Mesendoderm (in vitro differentiated cells): Measurements from ENCODE around the gene TXNL4A.

Experiments used
- DNase-seq: peaks from one replicate; pipeline ENCODE4 v3.0.0; 2013
- H2AK5ac ChIP-seq: 2 replicates; pipeline ENCODE4 v1.6.1; 2013; ENCODE audit warnings: low read length, inconsistent platforms
- H2BK120ac ChIP-seq: 2 replicates; pipeline ENCODE4 v1.6.1; 2013; ENCODE audit warnings: low read depth, mild to moderate bottlenecking, low read length, moderate library complexity, mixed read lengths
- H2BK15ac ChIP-seq: replicated peaks from 2 replicates; pipeline ENCODE4 v1.6.1; 2013; ENCODE audit warnings: low read depth, mild to moderate bottlenecking, moderate library complexity
- H2BK5ac ChIP-seq: 2 replicates; pipeline ENCODE4 v1.6.1; 2013; ENCODE audit warnings: low read length, inconsistent platforms
- H3K18ac ChIP-seq: 2 replicates; pipeline ENCODE4 v1.6.1; 2013; ENCODE audit warnings: mild to moderate bottlenecking, low read length, mixed read lengths
- H3K23ac ChIP-seq: one replicate; pipeline ENCODE4 v1.6.1; 2013; ENCODE audit warnings: low read length
- H3K27ac ChIP-seq: 2 replicates; pipeline ENCODE4 v1.5.1; 2013; ENCODE audit warnings: low read depth, mild to moderate bottlenecking, inconsistent platforms, low read length, moderate library complexity
- H3K27me3 ChIP-seq: 2 replicates; pipeline ENCODE4 v1.6.1; 2013; ENCODE audit warnings: low read length, control low read depth, mild to moderate bottlenecking, inconsistent platforms; ENCODE audit not compliant: insufficient read depth, poor library complexity
- H3K36me3 ChIP-seq: 2 replicates; pipeline ENCODE4 v1.6.1; 2013; ENCODE audit warnings: low read length, inconsistent platforms; ENCODE audit not compliant: control insufficient read depth, insufficient read depth
- H3K4ac ChIP-seq: one replicate; pipeline ENCODE4 v1.6.1; 2013; ENCODE audit warnings: low read depth, mild to moderate bottlenecking, low read length, moderate library complexity
- H3K4me1 ChIP-seq: 2 replicates; pipeline ENCODE4 v1.6.1; 2013; ENCODE audit warnings: low read depth, low read length, inconsistent platforms; ENCODE audit not compliant: control insufficient read depth
- H3K4me2 ChIP-seq: 2 replicates; pipeline ENCODE4 v1.6.1; 2013; ENCODE audit warnings: low read length
- H3K4me3 ChIP-seq: 2 replicates; pipeline ENCODE4 v1.5.1; 2013; ENCODE audit warnings: mild to moderate bottlenecking, low read length
- H3K56ac ChIP-seq: one replicate; pipeline ENCODE4 v1.6.1; 2013; ENCODE audit warnings: low read length
- H3K79me1 ChIP-seq: 2 replicates; pipeline ENCODE4 v1.6.1; 2013; ENCODE audit warnings: low read length, inconsistent platforms
- H3K79me2 ChIP-seq: 2 replicates; pipeline ENCODE4 v1.6.1; 2013; ENCODE audit warnings: mild to moderate bottlenecking, low read length; ENCODE audit not compliant: control insufficient read depth, insufficient read depth
- H3K9ac ChIP-seq: 2 replicates; pipeline ENCODE4 v1.6.1; 2013; ENCODE audit warnings: low read length, inconsistent platforms
- H4K5ac ChIP-seq: one replicate; pipeline ENCODE4 v1.6.1; 2013; ENCODE audit warnings: low read length
- H4K8ac ChIP-seq: one replicate; pipeline ENCODE4 v1.6.1; 2013; ENCODE audit warnings: low read depth, mild to moderate bottlenecking, control low read depth, low read length, moderate library complexity
- WGBS: extraction: QIAGEN DNeasy Blood & Tissue Kit; methylation state at CpG from one replicate; pipeline ENCODE4 v1.1.7; 2013; ENCODE audit warnings: low lambda C conversion rate, missing lambda C conversion rate; ENCODE audit not compliant: insufficient coverage; ENCODE audit errors: extremely low coverage; 5-methylcytosine and 5-hydroxymethylcytosine counted together

The TXNL4A gene

DNA sequence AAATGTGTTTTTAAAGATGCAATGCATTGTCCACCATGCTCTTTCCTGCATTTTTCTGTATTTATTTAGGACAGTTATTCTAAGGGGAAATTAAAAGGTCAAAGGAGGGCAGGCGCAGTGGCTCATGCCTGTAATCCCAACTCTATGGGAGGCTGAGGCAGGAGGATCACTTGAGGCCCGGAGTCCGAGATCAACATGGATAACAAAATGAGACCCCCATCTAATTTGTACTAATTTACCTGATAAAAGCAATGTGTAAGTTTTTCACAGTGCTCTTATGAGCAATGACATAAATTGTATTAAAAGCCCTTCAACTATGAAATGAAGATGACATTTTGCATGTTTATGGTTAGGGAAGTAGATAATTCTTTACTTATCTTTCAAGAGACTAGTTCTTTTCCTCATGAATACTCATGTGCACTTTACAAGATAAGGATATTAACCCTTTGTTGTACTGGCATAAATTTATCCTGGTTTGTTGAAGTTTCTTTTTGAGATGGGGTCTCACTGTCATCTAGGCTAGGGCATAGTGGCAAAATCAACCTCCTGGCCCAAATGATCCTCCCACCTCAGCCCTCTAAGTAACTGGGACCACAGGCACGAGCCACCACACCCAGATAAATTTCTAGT lies 14.2 kb downstream of the TXNL4A start:
- Histone ChIP-seq H3K4me3 (no peak overlapping the region), H3K36me3 (peaks cover 2% of the 10 kb centered on the region), H3K79me2 (peaks cover 30% of the 10 kb centered on the region), H2AK5ac (no peak overlapping the region), H2BK15ac (no peak overlapping the region), H3K27ac (no peak overlapping the region), H3K9ac (no peak overlapping the region), H3K4me1 (no peaks in the 10 kb centered on the region), H4K8ac (no peak overlapping the region), H2BK120ac (no peak overlapping the region), H3K4ac (no peak overlapping the region), H2BK5ac (no peak overlapping the region), H3K27me3 (no peaks in the 10 kb centered on the region), H4K5ac (no peak overlapping the region), H3K56ac (no peak overlapping the region), H3K18ac (no peak overlapping the region), H3K79me1 (peaks cover 16% of the 10 kb centered on the region), H3K4me2 (no peak overlapping the region), H3K23ac (no peak overlapping the region)
- DNase-seq = no peak
- WGBS = no CpG with 5 or more reads among the region's 4 CpGs

DNA sequence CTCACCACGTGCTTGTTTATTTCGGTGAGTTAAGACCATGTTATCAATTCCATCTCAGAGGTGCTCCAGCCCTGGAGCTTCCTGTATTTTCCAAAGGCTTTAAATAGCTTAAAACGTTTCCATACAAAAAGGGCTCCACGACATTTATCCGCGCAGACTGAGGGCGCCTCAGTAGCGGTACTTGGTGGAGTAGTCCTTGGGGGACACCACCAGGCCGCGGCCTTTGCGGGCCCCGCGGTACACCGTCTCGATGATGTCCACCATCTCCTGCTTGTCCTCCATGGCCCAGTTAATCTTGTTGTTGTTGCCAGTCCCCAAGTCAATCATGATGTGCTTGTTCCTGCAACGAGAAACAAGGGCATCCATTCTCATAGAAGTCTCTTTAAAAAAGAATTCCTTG lies 14.8 kb downstream of the TXNL4A start:
- no CpG with 5 or more reads among the region's 16 CpGs for WGBS
- Histone ChIP-seq H3K27ac (no peak overlapping the region), H3K23ac (no peak overlapping the region), H4K5ac (no peak overlapping the region), H3K9ac (no peak overlapping the region), H2BK120ac (no peak overlapping the region), H2BK15ac (no peak overlapping the region), H2BK5ac (no peak overlapping the region), H3K36me3 (peaks cover 2% of the 10 kb centered on the region), H3K27me3 (no peaks in the 10 kb centered on the region), H3K4ac (no peak overlapping the region), H4K8ac (no peak overlapping the region), H2AK5ac (no peak overlapping the region), H3K56ac (no peak overlapping the region), H3K4me1 (no peaks in the 10 kb centered on the region), H3K79me2 (peaks cover 26% of the 10 kb centered on the region), H3K4me2 (no peak overlapping the region), H3K79me1 (peaks cover 16% of the 10 kb centered on the region), H3K18ac (no peak overlapping the region), H3K4me3 (no peak overlapping the region)
- DNase-seq = no peak

DNA sequence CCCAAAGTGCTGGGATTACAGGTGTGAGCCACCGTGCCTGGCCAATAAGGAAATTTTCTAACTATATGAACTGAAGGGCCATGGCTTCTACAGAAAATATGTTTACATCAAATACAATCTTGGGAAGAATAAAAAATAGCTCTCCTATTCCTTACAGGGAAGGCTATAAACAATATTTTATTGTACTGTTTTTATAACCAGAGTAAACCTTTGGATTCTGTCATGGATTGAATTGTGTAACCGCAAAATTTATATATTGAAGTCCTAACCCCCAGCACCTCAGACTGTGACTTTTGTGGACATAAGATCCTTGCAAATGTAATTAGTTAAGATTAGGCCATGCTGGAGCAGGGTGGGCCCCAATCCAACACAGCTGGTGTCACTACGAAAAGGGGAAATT lies 15.6 kb downstream of the TXNL4A start:
- Histone ChIP-seq H2AK5ac (no peak overlapping the region), H3K36me3 (peaks cover 2% of the 10 kb centered on the region), H4K5ac (no peak overlapping the region), H3K79me2 (peaks cover 20% of the 10 kb centered on the region), H3K4me1 (no peaks in the 10 kb centered on the region), H4K8ac (no peak overlapping the region), H2BK120ac (no peak overlapping the region), H3K79me1 (peaks cover 14% of the 10 kb centered on the region), H3K23ac (no peak overlapping the region), H3K4me2 (no peak overlapping the region), H3K27me3 (no peaks in the 10 kb centered on the region), H3K56ac (no peak overlapping the region), H3K9ac (no peak overlapping the region), H2BK15ac (no peak overlapping the region), H2BK5ac (no peak overlapping the region), H3K4ac (no peak overlapping the region), H3K4me3 (no peak overlapping the region), H3K18ac (no peak overlapping the region), H3K27ac (no peak overlapping the region)
- DNase-seq = no peak
- no CpG with 5 or more reads among the region's 3 CpGs for WGBS

DNA sequence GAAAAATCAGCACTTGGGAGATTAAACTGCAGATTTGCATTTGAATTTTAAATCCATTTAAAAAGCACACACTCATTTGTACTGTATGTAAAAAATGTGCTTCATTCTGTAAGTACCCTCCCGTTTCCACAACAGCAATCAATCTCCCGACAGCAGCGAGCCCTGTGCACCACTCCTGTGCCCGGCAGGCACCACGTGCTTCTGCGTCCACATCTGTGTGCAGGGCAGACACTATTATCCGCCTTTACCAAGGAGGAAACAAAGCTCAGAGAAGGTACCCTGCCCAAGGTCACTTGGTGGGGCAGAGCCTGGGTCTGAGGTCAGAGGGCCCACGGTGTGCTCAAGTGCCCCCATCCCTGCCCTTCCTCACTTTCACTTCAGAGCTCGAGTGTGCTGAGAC lies 16.4 kb downstream of the TXNL4A start:
- no peak overlapping the region for H3K4ac ChIP-seq
- no peak overlapping the region for H2BK15ac ChIP-seq
- no peak for DNase-seq
- H3K9ac ChIP-seq = no peak overlapping the region
- H3K4me3 ChIP-seq = no peak overlapping the region
- H3K27ac ChIP-seq = no peak overlapping the region
- no peak overlapping the region for H4K8ac ChIP-seq
- H2BK5ac ChIP-seq = no peak overlapping the region
- H4K5ac ChIP-seq = no peak overlapping the region
- H3K79me1 ChIP-seq = peaks cover 14% of the 10 kb centered on the region
- no peak overlapping the region for H3K23ac ChIP-seq
- WGBS = no CpG with 5 or more reads among the region's 9 CpGs
- H3K18ac ChIP-seq = no peak overlapping the region
- H3K56ac ChIP-seq = no peak overlapping the region
- no peaks in the 10 kb centered on the region for H3K27me3 ChIP-seq
- no peak overlapping the region for H2BK120ac ChIP-seq
- H3K79me2 ChIP-seq = peaks cover 19% of the 10 kb centered on the region
- no peak overlapping the region for H2AK5ac ChIP-seq
- no peaks in the 10 kb centered on the region for H3K4me1 ChIP-seq
- H3K36me3 ChIP-seq = peaks cover 2% of the 10 kb centered on the region
- H3K4me2 ChIP-seq = no peak overlapping the region

DNA sequence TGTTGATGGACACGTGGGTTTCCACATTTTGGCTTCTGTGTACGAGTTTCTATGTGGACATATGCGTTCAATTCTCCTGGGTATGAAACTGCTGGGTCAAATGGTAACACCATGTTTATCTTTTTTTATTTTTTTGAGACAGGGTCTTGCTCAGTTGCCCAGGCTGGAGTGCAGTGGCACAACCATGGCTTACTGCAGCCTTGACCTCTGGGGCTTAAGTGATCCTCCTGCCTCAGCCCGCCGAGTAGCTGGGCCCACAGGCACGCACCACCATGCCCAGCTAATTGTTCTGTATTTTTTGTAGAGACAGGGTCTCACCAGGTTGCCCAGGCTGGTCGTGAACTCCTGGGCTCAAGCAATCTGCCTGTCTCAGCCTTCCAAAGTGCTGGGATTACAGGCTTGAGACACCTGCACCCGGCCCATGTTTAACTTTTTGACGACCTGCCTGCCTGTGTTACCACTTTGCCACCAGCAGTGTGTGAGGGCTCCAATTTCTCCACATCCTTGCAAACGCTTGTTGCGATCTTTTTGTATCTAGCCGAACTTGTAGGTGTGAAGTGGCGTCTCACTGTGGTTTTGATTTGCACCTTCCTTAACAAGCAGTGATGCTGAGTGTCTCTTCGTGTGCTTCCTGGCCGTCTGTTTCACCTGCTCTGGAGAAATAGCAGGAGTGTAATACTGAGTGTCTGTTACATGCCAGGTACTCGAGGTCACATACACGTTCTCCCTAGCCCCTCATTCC lies 17.0 kb downstream of the TXNL4A start:
- Histone ChIP-seq H3K4me3 (no peak overlapping the region), H3K27me3 (no peaks in the 10 kb centered on the region), H3K36me3 (peaks cover 2% of the 10 kb centered on the region), H3K79me1 (peaks cover 12% of the 10 kb centered on the region), H4K8ac (no peak overlapping the region), H3K4me1 (no peaks in the 10 kb centered on the region), H2BK15ac (no peak overlapping the region), H3K23ac (no peak overlapping the region), H2BK5ac (no peak overlapping the region), H3K9ac (no peak overlapping the region), H3K4me2 (no peak overlapping the region), H4K5ac (no peak overlapping the region), H3K56ac (no peak overlapping the region), H3K4ac (no peak overlapping the region), H3K79me2 (peaks cover 17% of the 10 kb centered on the region), H3K18ac (no peak overlapping the region), H2BK120ac (no peak overlapping the region), H3K27ac (no peak overlapping the region), H2AK5ac (no peak overlapping the region)
- no CpG with 5 or more reads among the region's 17 CpGs for WGBS
- DNase-seq = no peak
